Neural cell (in vitro differentiated cells): Measurements from ENCODE around the gene RWDD2A. TPM values are rescaled to one million over a fixed set of nuclear protein-coding genes. Genes with fewer than 3 reads are reported as not detected.

Experiments used
- H2AFZ ChIP-seq: fragments of 200-600, 300-800 bp; sonication (generic), shearing (Covaris generic); 2 replicates; pipeline ENCODE4 v1.6.0; 2014; ENCODE audit warnings: low read depth, mild to moderate bottlenecking, antibody characterized with exemption, low read length, moderate library complexity
- H3F3A ChIP-seq: fragments of 200-600 bp; shearing (Covaris generic); 2 replicates; pipeline ENCODE4 v1.6.1; 2016; ENCODE audit warnings: mild to moderate bottlenecking, moderate library complexity, mixed read lengths, antibody characterized with exemption, low read length; ENCODE audit not compliant: insufficient read depth, poor library complexity, severe bottlenecking
- H3K27ac ChIP-seq: fragments of 200-600, 300-800 bp; sonication (generic), shearing (Covaris generic); 2 replicates; pipeline ENCODE4 v1.5.1; 2014; ENCODE audit warnings: mild to moderate bottlenecking, low read length, moderate library complexity
- H3K27me3 ChIP-seq: fragments of 300-800, 200-600 bp; sonication (generic), shearing (Covaris generic); 2 replicates; pipeline ENCODE4 v1.6.0; 2014; ENCODE audit warnings: mild to moderate bottlenecking, low read depth, low read length, moderate library complexity; ENCODE audit not compliant: insufficient read depth
- H3K36me3 ChIP-seq: fragments of 300-800, 200-600 bp; sonication (generic), shearing (Covaris generic); 2 replicates; pipeline ENCODE4 v1.5.1; 2014; ENCODE audit warnings: mild to moderate bottlenecking, antibody characterized with exemption, low read length, moderate library complexity; ENCODE audit not compliant: insufficient read depth
- H3K4me2 ChIP-seq: fragments of 300-800, 200-600 bp; sonication (generic), shearing (Covaris generic); 2 replicates; pipeline ENCODE4 v1.6.0; 2014; ENCODE audit warnings: mild to moderate bottlenecking, low read length
- H3K4me3 ChIP-seq: fragments of 300-800, 200-600 bp; sonication (generic), shearing (Covaris generic); 2 replicates; pipeline ENCODE4 v1.5.1; 2014; ENCODE audit warnings: mild to moderate bottlenecking, low read length, moderate library complexity
- H3K79me2 ChIP-seq: fragments of 200-600 bp; shearing (Covaris generic); replicated peaks from 2 replicates; pipeline ENCODE4 v1.6.0; 2014; ENCODE audit warnings: mild to moderate bottlenecking, low read length, moderate library complexity; ENCODE audit not compliant: insufficient read depth
- H3K9ac ChIP-seq: fragments of 300-800, 200-600 bp; sonication (generic), shearing (Covaris generic); 2 replicates; pipeline ENCODE4 v1.6.1; 2016; ENCODE audit warnings: mild to moderate bottlenecking, low read length, mixed read lengths
- H3K9me2 ChIP-seq: fragments of 200-600 bp; shearing (Covaris generic); 2 replicates; pipeline ENCODE4 v1.6.1; 2016; ENCODE audit warnings: mild to moderate bottlenecking, low read length, mixed read lengths; ENCODE audit not compliant: insufficient read depth
- H3K9me3 ChIP-seq: fragments of 200-600, 300-800 bp; sonication (generic), shearing (Covaris generic); 2 replicates; pipeline ENCODE4 v1.6.1; 2016; ENCODE audit warnings: mild to moderate bottlenecking, mixed run types, low read length, moderate library complexity, mixed read lengths
- H4K20me1 ChIP-seq: fragments of 200-600 bp; shearing (Covaris generic); 2 replicates; pipeline ENCODE4 v1.6.1; 2016; ENCODE audit warnings: mild to moderate bottlenecking, mixed run types; ENCODE audit not compliant: insufficient read depth
- CTCF ChIP-seq: fragments of 450-650 bp; IDR thresholded peaks from 2 replicates; pipeline ENCODE4 v1.5.1; 2014; ENCODE audit warnings: antibody characterized with exemption, mild to moderate bottlenecking, moderate library complexity; ENCODE audit not compliant: poor library complexity, severe bottlenecking
- EP300 ChIP-seq: fragments of 450-650 bp; conservative IDR thresholded peaks from 2 replicates; pipeline ENCODE4 v1.6.1; 2014; ENCODE audit warnings: antibody characterized with exemption, mild to moderate bottlenecking, moderate library complexity; ENCODE audit not compliant: poor library complexity, severe bottlenecking
- EZH2 ChIP-seq: fragments of 200-600, 300-800 bp; shearing (Covaris generic), sonication (generic); IDR thresholded peaks from 2 replicates; pipeline ENCODE4 v1.6.1; 2014; ENCODE audit warnings: antibody characterized with exemption, low read length, borderline replicate concordance, mild to moderate bottlenecking; ENCODE audit not compliant: insufficient read depth, poor library complexity, severe bottlenecking
- MXI1 ChIP-seq: fragments of 450-650 bp; conservative IDR thresholded peaks from 2 replicates; pipeline ENCODE4 v1.6.1; 2014; ENCODE audit warnings: antibody characterized with exemption, mild to moderate bottlenecking; ENCODE audit not compliant: poor library complexity, severe bottlenecking
- POLR2AphosphoS5 ChIP-seq: IDR thresholded peaks from 2 replicates; pipeline ENCODE4 v1.6.1; 2012
- RAD21 ChIP-seq: fragments of 450-650 bp; conservative IDR thresholded peaks from 2 replicates; pipeline ENCODE4 v1.6.1; 2014; ENCODE audit warnings: antibody characterized with exemption, mild to moderate bottlenecking, moderate library complexity
- REST ChIP-seq: IDR thresholded peaks from 2 replicates; pipeline ENCODE4 v1.6.1; 2012; ENCODE audit warnings: borderline replicate concordance
- SMC3 ChIP-seq: fragments of 450-650 bp; conservative IDR thresholded peaks from 2 replicates; pipeline ENCODE4 v1.6.1; 2014; ENCODE audit warnings: antibody characterized with exemption, mild to moderate bottlenecking, moderate library complexity; ENCODE audit not compliant: poor library complexity
- TAF1 ChIP-seq: IDR thresholded peaks from 2 replicates; pipeline ENCODE4 v1.6.1; 2012; ENCODE audit warnings: low read depth
- polyA plus RNA-seq: library from polyadenylated mRNA; depleted of rRNA; stranded (reverse); fragments of >200 nt; gene quantifications from 2 replicates; pipeline ENCODE4 v1.2.3, GENCODE V29; 2014

RWDD2A gene
- polyA plus RNA-seq, 1 donor from 2014 or later = 6.6 TPM

GRCh38 chr6:83231146-83231545 lies 38.0 kb downstream of the RWDD2A start:
- Histone ChIP-seq H3K27me3 (no peaks in the 10 kb centered on the region), H2AFZ (no peak overlapping the region), H3K79me2 (no peaks in the 10 kb centered on the region), H3K9me2 (no peaks in the 10 kb centered on the region), H3K9me3 (no peaks in the 10 kb centered on the region), H3K4me2 (no peak overlapping the region), H3K36me3 (no peaks in the 10 kb centered on the region), H3K27ac (no peak overlapping the region), H4K20me1 (no peaks in the 10 kb centered on the region), H3K4me3 (no peak overlapping the region), H3F3A (no peaks in the 10 kb centered on the region), H3K9ac (no peak overlapping the region)
- no peak for TF ChIP-seq CTCF
- no peak for TF ChIP-seq EP300
- TF ChIP-seq MXI1 = no peak
- TF ChIP-seq REST = no peak
- no peak for TF ChIP-seq EZH2
- TF ChIP-seq RAD21 = no peak
- TF ChIP-seq SMC3 = no peak
- TF ChIP-seq TAF1 = no peak
- no peak for TF ChIP-seq POLR2AphosphoS5

- H3K4me3 ChIP-seq = no peak overlapping the region
- H3K4me2 ChIP-seq = no peak overlapping the region
- H3K9me2 ChIP-seq = no peaks in the 10 kb centered on the region
- H3F3A ChIP-seq = no peaks in the 10 kb centered on the region
- TF ChIP-seq EP300 = no peak
- no peak for TF ChIP-seq TAF1
- no peak for TF ChIP-seq RAD21
- no peak for TF ChIP-seq REST
- TF ChIP-seq CTCF = no peak
- TF ChIP-seq MXI1 = no peak
- no peak overlapping the region for H2AFZ ChIP-seq
- no peaks in the 10 kb centered on the region for H3K27me3 ChIP-seq
- no peaks in the 10 kb centered on the region for H4K20me1 ChIP-seq
- H3K9ac ChIP-seq = no peak overlapping the region
- no peaks in the 10 kb centered on the region for H3K9me3 ChIP-seq
- no peaks in the 10 kb centered on the region for H3K36me3 ChIP-seq
- H3K79me2 ChIP-seq = no peaks in the 10 kb centered on the region
- no peak overlapping the region for H3K27ac ChIP-seq
Observed at GRCh38 chr6:83247471-83247870, 54.3 kb downstream of the RWDD2A start.
